ENCODE measurements around the gene VKORC1L1.

The VKORC1L1 gene

DNA sequence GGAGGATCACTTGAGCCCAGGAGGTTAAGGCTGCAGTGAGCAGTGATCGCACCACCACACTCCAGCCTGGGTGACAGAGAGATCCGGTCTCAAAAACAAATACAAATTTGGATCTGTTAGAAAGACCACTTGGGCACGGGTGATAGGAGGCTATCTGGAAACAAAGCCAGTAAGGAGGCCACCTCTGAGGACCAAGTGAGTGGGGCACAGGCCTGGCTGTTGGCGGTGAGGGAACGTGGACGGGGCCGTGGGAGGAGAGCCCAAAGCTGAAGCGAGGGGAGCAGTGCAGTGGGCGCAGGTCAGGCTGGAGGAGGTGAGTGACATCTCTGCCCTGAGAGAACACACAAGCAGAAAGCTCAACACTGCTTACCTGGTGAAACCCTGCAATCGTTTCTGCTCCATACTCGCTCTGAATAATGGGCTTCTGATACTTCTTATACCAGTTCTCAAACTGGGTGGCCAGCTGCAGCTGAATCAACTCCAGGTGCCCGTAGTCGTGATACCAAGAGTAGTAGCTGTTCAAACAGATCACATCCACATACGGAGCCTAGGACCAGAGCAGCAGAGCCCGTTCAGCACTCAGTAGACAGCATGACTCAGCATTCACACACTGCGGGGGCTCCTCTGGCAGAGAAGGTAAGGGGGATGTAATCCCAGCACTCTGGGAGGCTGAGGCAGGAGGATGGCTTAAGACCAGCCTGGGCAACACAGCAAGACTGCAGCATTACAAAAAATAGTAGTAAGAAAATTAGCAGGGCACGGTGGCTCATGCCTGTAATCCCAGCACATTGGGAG is 94.7 kb downstream of the VKORC1L1 start:
- Histone ChIP-seq H3K4me1 (ENCODE audit: control insufficient read depth, insufficient read depth, low read length) (no peaks in the 10 kb centered on the region), H3K27me3 (ENCODE audit: control insufficient read depth, insufficient read depth, low read length) (no peaks in the 10 kb centered on the region), H3K9ac (ENCODE audit: low read length) (no peak overlapping the region), H3K27ac (ENCODE audit: low read depth, low read length) (no peak overlapping the region), H3K4me3 (ENCODE audit: low read depth, low read length) (no peak overlapping the region), H3K9me3 (ENCODE audit: control insufficient read depth, insufficient read depth, low read depth, low read length) (no peaks in the 10 kb centered on the region), H3K36me3 (ENCODE audit: control insufficient read depth, insufficient read depth, low read length) (peaks cover 94% of the 10 kb centered on the region)

DNA sequence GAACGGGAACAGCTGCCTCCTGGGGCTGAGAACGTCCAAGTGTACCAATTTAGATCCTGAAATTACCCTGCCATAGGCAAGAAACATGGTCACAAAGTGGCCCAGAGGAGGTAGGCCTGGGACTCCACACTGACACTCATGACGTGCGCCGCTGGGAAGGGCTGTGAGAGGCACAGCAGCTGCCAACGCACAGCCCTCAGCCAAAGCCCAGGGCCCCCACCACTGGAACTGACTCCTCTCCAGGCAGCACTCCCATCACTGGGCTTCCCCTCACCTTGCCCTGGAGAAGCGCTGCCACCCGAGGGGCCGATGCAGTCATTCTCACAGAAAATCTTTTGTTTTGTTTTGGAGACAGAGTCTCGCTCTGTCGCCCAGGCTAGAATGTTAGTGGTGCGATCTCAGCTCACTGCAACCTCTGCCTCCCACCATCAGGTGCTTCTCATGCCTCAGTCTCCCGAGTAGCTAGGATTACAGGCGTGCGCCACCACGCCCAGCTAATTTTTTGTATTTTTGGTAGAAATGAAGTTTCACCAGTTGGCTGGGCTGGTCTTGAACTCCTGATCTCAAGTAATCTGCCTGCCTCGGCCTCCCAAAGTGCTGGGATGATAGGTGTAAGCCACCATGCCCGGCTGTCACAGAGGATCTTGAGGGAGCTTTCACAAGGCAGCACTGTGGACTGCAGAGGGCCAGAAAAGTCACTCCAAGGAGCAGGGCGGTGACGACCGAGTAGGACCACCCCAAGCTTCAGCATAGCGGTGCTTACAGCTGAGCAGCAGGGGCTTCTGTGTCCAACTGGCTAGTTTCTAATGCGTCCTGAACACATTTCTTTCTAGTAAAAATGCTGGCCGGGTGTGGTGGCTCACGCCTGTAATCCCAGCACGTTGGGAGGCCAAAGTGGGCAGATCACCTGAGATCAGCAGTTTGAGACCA is 95.6 kb downstream of the VKORC1L1 start:
- Histone ChIP-seq H3K9me3 (ENCODE audit: control insufficient read depth, insufficient read depth, low read depth, low read length) (no peaks in the 10 kb centered on the region), H3K9ac (ENCODE audit: low read length) (no peak overlapping the region), H3K4me1 (ENCODE audit: control insufficient read depth, insufficient read depth, low read length) (no peaks in the 10 kb centered on the region), H3K36me3 (ENCODE audit: control insufficient read depth, insufficient read depth, low read length) (peaks cover 94% of the 10 kb centered on the region), H3K27me3 (ENCODE audit: control insufficient read depth, insufficient read depth, low read length) (no peaks in the 10 kb centered on the region), H3K4me3 (ENCODE audit: low read depth, low read length) (no peak overlapping the region), H3K27ac (ENCODE audit: low read depth, low read length) (no peak overlapping the region)

DNA sequence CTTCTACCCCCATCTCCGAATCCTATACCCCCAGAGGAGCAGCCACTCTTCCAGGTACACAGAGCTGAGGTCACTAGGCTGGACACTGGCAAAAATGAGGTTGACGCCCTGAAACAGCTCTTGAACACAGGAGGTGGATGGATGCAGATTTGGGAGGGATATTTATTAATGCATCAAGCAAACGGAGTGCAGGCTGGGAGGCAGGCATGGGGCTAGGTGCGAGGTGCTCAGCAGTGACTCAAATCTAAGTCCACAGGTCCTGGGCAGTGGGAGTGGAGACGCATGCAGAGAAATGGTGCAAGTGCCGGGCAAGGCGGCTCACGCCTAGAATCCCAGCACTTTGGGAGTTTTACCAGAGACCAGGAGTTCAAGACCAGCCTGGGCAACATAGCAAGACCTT is 98.1 kb downstream of the VKORC1L1 start:
- Histone ChIP-seq H3K9me3 (ENCODE audit: control insufficient read depth, insufficient read depth, low read depth, low read length) (no peaks in the 10 kb centered on the region), H3K4me3 (ENCODE audit: low read depth, low read length) (no peak overlapping the region), H3K27ac (ENCODE audit: low read depth, low read length) (no peak overlapping the region), H3K9ac (ENCODE audit: low read length) (no peak overlapping the region), H3K36me3 (ENCODE audit: control insufficient read depth, insufficient read depth, low read length) (peaks cover 91% of the 10 kb centered on the region), H3K27me3 (ENCODE audit: control insufficient read depth, insufficient read depth, low read length) (no peaks in the 10 kb centered on the region), H3K4me1 (ENCODE audit: control insufficient read depth, insufficient read depth, low read length) (no peaks in the 10 kb centered on the region)

DNA sequence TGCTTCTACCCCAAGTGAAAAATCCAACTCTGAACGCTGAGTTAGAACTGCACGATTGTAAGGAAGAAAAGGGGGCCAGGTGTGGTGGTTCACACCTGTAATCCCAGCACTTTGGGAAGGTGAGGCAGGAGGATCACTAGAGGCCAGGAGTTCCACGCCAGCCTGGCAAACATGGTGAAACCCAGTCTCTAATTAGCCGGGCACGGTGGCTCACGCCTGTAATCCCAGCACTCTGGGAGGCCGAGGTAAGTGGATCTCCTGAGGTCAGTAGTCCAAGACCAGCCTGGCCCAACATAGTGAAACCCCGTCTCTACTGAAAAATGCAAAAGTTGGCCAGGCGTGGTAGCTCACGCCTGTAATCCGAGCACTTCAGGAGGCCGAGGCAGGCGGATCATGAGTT is 100.1 kb downstream of the VKORC1L1 start:
- Histone ChIP-seq H3K4me3 (ENCODE audit: low read depth, low read length) (no peak overlapping the region), H3K36me3 (ENCODE audit: control insufficient read depth, insufficient read depth, low read length) (peaks cover 81% of the 10 kb centered on the region), H3K9ac (ENCODE audit: low read length) (no peak overlapping the region), H3K27me3 (ENCODE audit: control insufficient read depth, insufficient read depth, low read length) (no peaks in the 10 kb centered on the region), H3K4me1 (ENCODE audit: control insufficient read depth, insufficient read depth, low read length) (no peaks in the 10 kb centered on the region), H3K27ac (ENCODE audit: low read depth, low read length) (no peak overlapping the region), H3K9me3 (ENCODE audit: control insufficient read depth, insufficient read depth, low read depth, low read length) (no peaks in the 10 kb centered on the region)

DNA sequence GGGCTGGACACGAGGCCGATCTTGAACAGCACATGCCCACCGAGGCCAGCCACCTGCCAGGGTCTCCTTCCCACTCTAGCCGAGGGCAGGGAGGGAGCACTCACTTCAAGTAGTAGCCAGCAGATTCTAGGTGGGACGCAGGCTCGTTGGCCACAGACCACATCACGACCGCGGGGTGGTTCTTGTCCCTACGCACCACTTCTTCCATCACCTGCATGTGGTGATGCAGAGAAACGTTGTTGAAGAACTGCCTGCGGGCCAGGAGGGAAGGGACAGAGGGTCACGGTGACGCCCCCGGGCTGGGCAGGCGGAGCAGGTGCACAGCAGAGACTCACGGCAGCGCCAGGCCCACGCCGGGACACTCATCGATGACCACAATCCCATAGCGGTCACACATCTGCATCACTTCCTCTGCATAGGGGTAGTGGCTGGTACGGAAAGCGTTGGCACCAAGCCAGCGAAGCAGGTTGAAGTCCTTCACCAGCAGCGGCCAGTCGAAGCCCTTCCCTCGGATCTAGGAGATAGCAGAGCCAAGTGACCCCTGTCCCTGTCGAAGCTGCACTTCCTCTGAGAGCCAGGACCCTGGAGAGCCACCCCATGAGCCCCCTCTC is 101.4 kb downstream of the VKORC1L1 start:
- Histone ChIP-seq H3K9ac (ENCODE audit: low read length) (no peak overlapping the region), H3K4me1 (ENCODE audit: control insufficient read depth, insufficient read depth, low read length) (no peaks in the 10 kb centered on the region), H3K4me3 (ENCODE audit: low read depth, low read length) (no peak overlapping the region), H3K27me3 (ENCODE audit: control insufficient read depth, insufficient read depth, low read length) (no peaks in the 10 kb centered on the region), H3K27ac (ENCODE audit: low read depth, low read length) (no peak overlapping the region), H3K36me3 (ENCODE audit: control insufficient read depth, insufficient read depth, low read length) (peaks cover 75% of the 10 kb centered on the region), H3K9me3 (ENCODE audit: control insufficient read depth, insufficient read depth, low read depth, low read length) (no peaks in the 10 kb centered on the region)

DNA sequence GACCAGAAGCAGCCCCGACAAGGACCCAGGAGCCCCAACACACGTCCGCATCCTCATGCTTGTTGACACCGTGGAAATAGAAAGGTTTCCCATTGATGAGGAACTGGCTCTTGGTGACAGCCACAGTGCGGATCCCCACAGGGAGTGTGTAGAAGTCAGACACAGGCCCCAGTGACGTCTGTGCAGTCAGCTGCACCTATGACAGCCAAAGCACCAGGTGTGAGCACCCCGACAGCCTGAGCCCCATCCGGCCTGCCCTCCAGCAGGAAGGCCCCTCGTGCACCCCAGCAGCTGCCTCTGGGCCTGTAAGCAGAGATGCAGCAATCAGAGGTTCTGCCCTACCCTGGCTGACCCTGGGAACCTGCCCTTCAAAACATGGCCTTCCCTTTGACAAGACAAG is 102.0 kb downstream of the VKORC1L1 start:
- no peak overlapping the region for H3K27ac ChIP-seq (ENCODE audit: low read depth, low read length)
- no peak overlapping the region for H3K9ac ChIP-seq (ENCODE audit: low read length)
- no peak overlapping the region for H3K4me3 ChIP-seq (ENCODE audit: low read depth, low read length)
- no peaks in the 10 kb centered on the region for H3K9me3 ChIP-seq (ENCODE audit: control insufficient read depth, insufficient read depth, low read depth, low read length)
- no peaks in the 10 kb centered on the region for H3K4me1 ChIP-seq (ENCODE audit: control insufficient read depth, insufficient read depth, low read length)
- H3K36me3 ChIP-seq (ENCODE audit: control insufficient read depth, insufficient read depth, low read length), result peaks cover 75% of the 10 kb centered on the region
- no peaks in the 10 kb centered on the region for H3K27me3 ChIP-seq (ENCODE audit: control insufficient read depth, insufficient read depth, low read length)

DNA sequence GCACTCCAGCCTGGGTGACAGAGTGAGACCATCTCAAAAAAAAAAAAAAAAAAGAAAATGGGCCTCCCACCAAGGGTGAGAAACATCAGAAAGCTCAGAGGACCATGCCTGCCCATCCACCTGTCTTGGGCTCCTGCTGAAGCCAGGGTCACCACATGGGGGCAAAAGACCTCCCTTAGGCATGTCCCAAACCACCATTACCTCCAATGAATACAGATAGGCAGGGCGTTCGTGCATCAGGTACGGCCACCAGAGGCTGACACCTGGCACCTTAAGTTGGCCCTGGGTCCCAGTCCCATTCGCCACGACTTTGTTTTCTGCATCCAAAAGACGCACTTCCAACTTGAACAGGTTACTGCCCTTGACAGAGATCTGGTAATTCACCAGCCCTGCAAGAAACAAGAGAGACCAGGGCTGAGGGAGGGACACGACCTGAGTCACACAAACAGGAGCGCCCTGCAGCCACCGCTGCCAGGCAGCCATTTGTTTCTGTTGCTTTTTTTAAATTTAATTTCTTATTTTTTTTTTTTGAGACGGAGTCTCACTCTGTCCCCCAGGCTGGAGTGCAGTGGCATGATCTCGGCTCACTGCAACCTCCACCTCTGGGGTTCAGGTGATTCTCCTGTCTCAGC is 103.1 kb downstream of the VKORC1L1 start:
- Histone ChIP-seq H3K4me3 (ENCODE audit: low read depth, low read length) (no peak overlapping the region), H3K9me3 (ENCODE audit: control insufficient read depth, insufficient read depth, low read depth, low read length) (no peaks in the 10 kb centered on the region), H3K27me3 (ENCODE audit: control insufficient read depth, insufficient read depth, low read length) (no peaks in the 10 kb centered on the region), H3K27ac (ENCODE audit: low read depth, low read length) (no peak overlapping the region), H3K4me1 (ENCODE audit: control insufficient read depth, insufficient read depth, low read length) (peaks cover 5% of the 10 kb centered on the region; the same call in 1 of the 2 replicates), H3K9ac (ENCODE audit: low read length) (no peak overlapping the region), H3K36me3 (ENCODE audit: control insufficient read depth, insufficient read depth, low read length) (peaks cover 73% of the 10 kb centered on the region)

DNA sequence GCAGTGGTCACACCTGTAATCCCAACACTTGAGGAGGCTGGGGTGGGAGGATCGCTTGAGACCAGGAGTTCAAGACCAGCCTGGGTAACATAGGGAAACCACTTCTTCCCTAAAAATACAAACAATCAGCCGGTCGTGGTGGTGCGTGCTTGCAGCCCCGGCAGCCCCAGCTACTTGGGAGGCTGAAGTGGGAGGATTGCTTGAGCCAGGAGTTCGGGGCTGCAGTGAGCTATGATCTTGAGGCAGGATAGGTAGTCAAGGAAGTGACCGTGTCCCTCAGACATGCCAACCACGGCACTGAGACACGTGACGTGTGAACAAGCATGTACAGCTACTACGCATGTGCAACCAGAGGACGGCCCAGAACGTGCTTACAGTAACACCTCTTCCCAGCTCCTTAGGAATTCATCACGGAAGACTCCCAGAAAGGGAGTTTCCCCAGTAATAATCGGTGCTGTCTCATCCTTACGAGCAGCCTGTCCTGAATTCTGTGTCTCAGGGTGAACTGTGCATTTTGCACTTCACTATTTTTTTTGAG is 103.9 kb downstream of the VKORC1L1 start:
- H3K27me3 ChIP-seq (ENCODE audit: control insufficient read depth, insufficient read depth, low read length), result no peaks in the 10 kb centered on the region
- H3K4me1 ChIP-seq (ENCODE audit: control insufficient read depth, insufficient read depth, low read length), result peaks cover 5% of the 10 kb centered on the region; the same call in 1 of the 2 replicates
- H3K27ac ChIP-seq (ENCODE audit: low read depth, low read length), result no peak overlapping the region
- H3K9me3 ChIP-seq (ENCODE audit: control insufficient read depth, insufficient read depth, low read depth, low read length), result no peaks in the 10 kb centered on the region
- no peak overlapping the region for H3K9ac ChIP-seq (ENCODE audit: low read length)
- peaks cover 67% of the 10 kb centered on the region for H3K36me3 ChIP-seq (ENCODE audit: control insufficient read depth, insufficient read depth, low read length)
- no peak overlapping the region for H3K4me3 ChIP-seq (ENCODE audit: low read depth, low read length)

DNA sequence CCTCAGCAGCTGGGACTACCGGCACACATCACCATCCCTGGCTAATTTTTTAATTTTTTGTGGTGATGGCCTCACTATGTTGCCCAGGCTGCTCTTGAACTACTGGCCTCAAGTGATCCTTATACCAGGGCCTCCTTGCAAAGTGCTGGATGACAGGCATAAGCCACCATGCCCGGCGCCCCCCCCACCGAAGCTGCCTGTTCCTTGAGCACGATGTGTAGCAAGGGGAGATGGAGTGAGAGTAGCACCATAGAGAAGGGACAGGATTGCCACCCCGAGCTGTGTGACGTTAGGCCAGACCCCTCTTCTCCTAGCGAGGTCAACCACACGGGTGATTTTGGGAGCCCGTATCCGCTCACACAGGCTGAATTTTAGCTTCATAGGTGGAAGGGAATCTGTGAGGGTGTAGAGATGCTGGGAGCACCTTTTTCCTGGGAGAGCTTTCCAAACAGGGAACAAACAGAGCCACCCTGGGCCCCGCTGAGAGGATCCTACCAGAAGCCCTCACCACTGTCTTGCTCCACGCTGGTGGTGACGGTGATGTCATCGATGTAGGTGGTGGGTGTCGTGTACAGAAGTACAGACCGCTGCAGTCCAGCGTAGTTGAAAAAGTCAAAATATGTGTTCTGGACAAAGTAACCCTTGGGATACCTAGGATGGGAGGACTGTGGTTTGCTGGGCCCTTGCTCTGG is 106.2 kb downstream of the VKORC1L1 start:
- H3K4me1 ChIP-seq (ENCODE audit: control insufficient read depth, insufficient read depth, low read length), result peaks cover 5% of the 10 kb centered on the region; the same call in 1 of the 2 replicates
- no peak overlapping the region for H3K27ac ChIP-seq (ENCODE audit: low read depth, low read length)
- H3K27me3 ChIP-seq (ENCODE audit: control insufficient read depth, insufficient read depth, low read length), result no peaks in the 10 kb centered on the region
- no peaks in the 10 kb centered on the region for H3K9me3 ChIP-seq (ENCODE audit: control insufficient read depth, insufficient read depth, low read depth, low read length)
- no peak overlapping the region for H3K9ac ChIP-seq (ENCODE audit: low read length)
- peaks cover 45% of the 10 kb centered on the region for H3K36me3 ChIP-seq (ENCODE audit: control insufficient read depth, insufficient read depth, low read length)
- no peak overlapping the region for H3K4me3 ChIP-seq (ENCODE audit: low read depth, low read length)

Data from HUES6 (cell line).